HG03520 (cell line): Measurements from ENCODE around the gene GPR62.
A peak's percentile ranks its signal among the peaks of the same experiment; 100 is the strongest.

Experiments
- ATAC-seq: cut with Tn5 transposase; IDR thresholded peaks from one replicate; pipeline ENCODE4 v1.9.1; 2021; ENCODE audit warnings: mild to moderate bottlenecking, moderate library complexity; ENCODE audit not compliant: unreplicated experiment

The GPR62 gene

GRCh38 chr3:51968883-51969678 is 13.9 kb downstream of the GPR62 start:
- ATAC-seq = no peak

DNA sequence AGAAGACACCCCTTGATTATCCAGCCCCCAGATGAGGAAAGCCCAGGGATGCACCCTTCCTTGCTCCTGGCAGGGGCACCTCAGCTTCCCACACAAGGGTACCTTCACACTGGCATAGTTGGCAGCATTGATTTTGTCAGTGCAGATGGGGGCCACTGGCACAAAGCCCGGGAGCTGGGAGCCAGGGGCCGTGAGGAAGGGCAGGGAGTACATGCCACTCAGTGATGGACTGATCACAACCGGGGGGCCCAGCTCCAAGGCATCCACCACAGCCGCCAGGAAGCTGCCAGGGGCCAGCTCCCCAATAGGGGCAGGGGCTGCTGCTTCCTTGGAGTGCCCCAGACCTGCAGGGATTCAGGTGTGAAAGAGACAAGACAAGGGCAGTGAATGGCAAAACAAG is 14.7 kb downstream of the GPR62 start:
- no peak for ATAC-seq

GRCh38 chr3:51970606-51971300 is 15.6 kb downstream of the GPR62 start:
- ATAC-seq = no peak

- no peak for ATAC-seq
Observed at GRCh38 chr3:51971350-51971749, 16.2 kb downstream of the GPR62 start.

DNA sequence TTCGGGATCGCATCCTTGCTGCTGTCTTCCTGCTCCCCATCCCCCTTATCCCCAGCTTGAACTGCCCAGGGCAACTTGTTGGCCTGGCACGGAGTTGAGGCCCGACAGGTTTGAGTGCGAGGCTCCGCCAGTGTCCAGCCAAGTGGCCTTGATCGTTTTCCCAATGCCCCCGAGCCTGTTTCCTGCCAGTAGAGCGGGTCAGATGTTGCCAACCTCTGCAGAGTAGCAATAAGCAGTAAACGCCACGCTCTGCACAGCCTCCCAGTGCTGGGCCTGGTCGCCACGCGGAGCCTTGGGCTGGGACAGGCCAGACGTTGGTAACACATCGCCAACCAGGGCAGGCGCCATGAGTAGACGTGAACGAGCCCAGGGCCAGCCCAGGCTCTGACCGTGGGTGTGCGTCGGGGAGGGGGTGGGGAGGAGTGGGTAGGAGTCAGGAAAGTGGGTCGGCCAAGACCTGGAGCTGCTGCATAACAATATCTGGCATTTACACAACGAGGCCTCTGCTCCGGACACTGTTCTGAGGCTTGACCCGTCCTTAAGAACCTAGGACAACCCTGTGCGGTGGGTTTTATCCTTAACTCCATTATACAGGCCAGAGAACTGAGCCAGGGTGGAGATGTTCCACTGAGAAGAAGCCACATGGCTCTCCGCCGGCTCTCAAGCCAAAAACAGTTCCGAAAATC is 19.2 kb downstream of the GPR62 start:
- ATAC-seq = no peak

DNA sequence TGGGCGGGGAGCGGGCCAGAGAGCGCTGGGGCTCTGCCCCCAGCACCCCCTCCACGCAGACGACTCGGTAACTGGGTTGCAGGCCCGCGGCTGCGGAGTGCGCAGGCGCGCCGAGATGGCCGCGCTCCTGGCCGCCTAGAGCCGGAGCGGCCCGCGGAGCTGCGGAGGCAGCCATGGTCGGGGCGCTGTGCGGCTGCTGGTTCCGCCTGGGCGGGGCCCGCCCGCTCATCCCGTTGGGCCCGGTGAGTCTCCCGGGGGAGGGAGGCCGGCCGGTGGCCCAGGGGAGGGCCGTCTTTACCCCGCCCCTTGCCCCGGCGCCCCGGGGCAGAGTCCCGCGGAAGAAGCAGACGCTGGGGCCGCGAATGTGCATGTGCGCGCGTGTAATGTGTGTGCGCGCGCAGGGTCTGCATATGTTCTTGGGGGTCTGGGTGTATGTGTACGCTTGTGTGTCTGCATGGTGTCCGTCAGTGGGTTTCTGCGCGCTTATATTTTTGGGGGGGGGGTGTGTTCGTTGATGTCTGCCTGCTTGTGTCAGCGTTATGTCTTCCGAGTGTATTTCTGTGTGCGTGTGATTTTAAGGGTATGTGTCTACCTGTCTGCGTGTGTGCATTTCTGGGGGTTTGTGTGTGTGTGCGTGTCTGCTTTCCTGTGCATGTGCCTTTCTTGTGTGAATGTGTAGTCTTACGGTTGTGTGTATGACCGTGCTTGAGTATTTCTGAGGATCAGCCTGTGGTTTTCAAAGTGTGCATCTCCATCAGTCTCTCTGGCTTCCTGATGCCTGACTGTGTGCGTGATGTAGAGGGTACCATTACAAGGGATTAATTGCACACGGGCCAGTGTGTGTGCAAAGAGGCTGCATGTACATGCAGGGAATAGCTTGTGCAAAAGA is 20.0 kb downstream of the GPR62 start, which contains the start of gene ABHD14A:
Gene ABHD14A (plus strand): TSS at position 102 of the 889 bp plus-strand sequence. CDS start 72 bp downstream, at position 174.
- peak; percentile 44 for ATAC-seq

GRCh38 chr3:51975852-51976549 is 20.8 kb downstream of the GPR62 start:
- no peak for ATAC-seq

DNA sequence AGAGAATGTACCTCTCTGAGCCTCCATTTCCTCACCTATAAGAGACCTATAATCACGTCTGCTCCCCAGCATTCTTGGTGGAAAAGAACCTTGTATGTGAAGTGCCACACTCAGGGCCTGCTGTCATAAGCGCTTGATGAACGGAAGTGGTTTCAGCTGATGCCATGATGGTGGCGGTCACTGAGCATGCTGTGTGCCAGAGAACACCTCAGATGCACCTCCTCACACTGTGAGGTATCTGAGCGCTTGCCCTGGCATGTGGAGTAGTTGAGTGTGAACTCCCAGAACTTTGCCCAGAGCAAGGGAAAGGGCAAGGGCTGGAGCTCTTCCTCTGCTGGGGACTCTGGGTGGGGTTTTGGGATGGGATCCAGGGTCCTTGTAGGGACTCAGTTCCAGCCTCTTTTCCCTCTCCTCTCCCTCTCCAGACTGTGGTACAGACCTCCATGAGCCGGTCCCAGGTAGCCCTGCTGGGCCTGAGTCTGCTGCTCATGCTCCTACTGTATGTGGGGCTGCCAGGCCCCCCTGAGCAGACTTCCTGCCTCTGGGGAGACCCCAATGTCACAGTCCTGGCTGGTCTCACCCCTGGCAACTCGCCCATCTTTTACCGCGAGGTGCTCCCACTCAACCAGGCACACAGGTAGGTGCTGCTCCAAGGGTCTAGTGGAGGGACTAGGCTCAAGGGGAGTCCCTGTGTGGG is 22.4 kb downstream of the GPR62 start:
- ATAC-seq = no peak

DNA sequence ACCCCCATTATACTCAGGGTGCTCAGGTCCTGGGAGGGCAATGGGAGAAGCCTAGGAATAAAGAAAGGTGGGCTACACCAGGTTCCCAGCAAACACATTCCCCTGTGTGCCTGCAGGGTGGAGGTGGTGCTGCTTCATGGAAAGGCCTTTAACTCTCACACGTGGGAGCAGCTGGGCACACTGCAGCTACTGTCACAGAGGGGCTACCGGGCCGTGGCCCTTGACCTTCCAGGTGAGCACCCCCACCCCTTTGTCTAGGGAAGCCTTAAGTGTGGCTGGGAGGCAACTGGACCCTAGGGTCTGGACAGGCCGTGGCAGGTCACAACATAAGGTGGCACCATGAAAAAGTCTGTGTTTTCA is 22.9 kb downstream of the GPR62 start:
- ATAC-seq = no peak

GRCh38 chr3:51980253-51980652 is 25.1 kb downstream of the GPR62 start:
- ATAC-seq = no peak

GRCh38 chr3:51982352-51982837 is 27.2 kb downstream of the GPR62 start:
- peak; percentile 37 for ATAC-seq

GRCh38 chr3:51982838-51983577 is 27.8 kb downstream of the GPR62 start, which contains the start of gene ACY1:
TSS of gene ACY1 (plus strand) at chr3:51983535. CDS start at chr3:51984065, 530 bp downstream.
- peak; percentile 65 for ATAC-seq

DNA sequence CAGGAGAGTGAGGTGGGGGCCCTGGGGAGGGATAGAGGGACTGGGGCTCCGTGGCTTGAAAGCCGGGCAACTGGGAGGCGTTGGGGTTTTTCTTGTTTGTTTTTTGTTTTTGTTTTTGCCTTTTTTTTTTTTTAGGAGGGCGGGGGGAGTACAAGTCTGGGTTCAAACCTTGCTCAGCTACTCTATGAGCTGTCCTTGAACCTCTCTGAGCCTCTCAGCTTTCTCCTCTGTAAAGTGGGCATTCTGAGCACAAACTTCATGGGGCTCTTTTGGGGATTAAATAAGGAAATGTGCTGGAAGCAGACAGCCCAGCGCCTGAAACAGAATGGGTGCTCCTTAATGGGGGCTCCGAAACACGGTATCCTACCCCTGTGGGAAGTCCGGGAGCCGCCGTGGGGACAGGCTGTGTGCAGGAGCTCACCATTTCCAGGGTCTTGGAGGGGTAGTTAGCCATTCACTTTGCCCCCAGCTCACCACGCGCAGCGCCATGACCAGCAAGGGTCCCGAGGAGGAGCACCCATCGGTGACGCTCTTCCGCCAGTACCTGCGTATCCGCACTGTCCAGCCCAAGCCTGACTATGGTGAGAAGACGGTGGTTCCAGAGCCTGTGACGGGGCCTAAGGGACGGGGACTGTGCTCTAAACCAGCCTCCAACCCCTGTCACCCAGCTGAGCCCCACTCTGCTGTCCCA is 28.5 kb downstream of the GPR62 start:
- ATAC-seq = no peak

GRCh38 chr3:51984269-51984647 is 29.1 kb downstream of the GPR62 start:
- ATAC-seq = no peak

DNA sequence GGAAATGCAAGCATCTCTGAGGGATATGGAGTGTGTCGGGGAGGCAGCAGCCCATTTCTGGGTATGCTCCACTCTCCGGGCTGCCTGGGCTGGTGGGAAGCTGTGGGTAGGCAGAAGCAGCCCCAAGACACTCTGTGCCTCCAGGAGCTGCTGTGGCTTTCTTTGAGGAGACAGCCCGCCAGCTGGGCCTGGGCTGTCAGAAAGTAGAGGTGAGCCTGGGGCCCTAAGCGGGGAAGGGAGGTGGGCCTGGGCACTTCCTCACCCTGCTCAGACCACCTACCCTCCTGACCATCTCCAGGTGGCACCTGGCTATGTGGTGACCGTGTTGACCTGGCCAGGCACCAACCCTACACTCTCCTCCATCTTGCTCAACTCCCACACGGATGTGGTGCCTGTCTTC is 29.9 kb downstream of the GPR62 start:
- ATAC-seq = no peak

DNA sequence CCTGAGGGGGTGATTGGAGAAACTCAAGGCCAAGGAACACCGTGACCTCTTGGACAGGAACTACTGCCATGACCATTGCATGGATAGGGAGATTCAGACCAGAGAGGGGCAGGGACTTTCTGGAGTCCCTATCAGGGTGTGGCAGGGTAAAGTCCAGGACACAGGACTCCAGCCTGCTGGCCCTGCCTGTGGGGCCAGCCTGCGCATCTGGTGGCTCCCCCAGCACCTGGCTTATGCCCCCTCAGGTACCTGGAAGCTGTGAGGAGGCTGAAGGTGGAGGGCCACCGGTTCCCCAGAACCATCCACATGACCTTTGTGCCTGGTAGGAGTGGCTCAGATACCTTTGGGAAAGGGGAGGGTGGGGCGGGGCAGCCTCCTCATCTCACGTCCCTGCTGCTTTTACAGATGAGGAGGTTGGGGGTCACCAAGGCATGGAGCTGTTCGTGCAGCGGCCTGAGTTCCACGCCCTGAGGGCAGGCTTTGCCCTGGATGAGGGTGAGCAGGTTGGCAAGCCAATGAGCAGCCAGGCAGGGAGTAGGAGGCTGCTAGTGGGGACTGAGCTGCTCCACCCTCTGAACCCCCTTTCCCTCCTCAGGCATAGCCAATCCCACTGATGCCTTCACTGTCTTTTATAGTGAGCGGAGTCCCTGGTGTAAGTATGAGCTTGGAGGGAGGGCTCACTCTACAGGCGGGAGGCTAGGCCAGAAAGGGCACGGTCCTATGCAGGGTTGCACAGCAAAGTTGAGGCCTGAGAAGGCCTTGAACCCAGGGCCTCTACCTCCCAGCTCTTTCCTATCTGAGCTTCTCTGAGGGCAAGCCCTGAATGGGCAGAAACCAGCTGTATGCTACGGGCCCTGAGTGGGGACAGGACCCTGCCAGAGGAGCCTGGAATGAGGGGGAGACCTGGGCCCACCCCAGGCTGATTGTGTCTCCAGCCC is 31.1 kb downstream of the GPR62 start:
- no peak for ATAC-seq

DNA sequence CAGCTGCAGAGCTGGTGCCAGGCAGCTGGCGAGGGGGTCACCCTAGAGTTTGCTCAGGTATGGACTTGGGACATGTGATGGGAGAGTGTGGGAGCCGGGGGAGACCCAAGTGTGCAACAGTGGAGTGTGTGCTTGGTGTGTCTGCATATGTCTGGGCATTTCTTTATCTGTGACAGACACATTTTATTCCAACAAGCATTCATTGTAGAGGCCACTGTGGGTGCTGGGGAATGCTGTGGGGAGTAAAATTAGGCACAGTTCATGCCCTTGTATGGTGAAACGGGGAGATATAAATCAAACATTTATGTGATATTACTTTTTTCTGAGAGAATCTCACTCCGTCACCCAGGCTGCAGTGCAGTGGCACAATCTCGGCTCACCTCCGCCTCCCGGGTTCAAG is 32.4 kb downstream of the GPR62 start:
- ATAC-seq = no peak
